NK-92 (cell line): ENCODE data around the gene PTPRM.

ENCODE experiments used
- DNase-seq: peaks from one replicate; lab custom pipeline; 2025; ENCODE audit not compliant: unreplicated experiment; lab: John Stamatoyannopoulos, UW

PTPRM gene

DNA sequence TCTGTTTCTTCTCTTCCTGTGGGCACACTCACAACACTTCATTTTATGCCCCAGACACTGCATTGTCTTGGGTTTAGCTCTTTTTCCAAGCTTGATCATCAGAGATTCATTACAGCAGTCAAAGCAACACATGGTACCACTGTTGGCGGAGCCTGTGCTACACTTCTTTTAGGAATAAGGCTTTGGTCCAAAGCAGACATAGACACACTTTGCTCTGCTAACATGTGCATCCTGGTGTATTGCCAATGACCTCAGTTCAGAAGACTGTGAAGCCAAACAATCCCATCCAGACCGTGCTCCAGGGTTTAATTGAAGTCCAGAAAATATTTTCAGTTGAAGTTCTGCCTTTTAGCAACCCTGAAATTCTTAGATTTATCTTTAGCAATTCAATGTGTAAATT, 687.5 kb downstream of the PTPRM start:
- no peak for DNase-seq

DNA sequence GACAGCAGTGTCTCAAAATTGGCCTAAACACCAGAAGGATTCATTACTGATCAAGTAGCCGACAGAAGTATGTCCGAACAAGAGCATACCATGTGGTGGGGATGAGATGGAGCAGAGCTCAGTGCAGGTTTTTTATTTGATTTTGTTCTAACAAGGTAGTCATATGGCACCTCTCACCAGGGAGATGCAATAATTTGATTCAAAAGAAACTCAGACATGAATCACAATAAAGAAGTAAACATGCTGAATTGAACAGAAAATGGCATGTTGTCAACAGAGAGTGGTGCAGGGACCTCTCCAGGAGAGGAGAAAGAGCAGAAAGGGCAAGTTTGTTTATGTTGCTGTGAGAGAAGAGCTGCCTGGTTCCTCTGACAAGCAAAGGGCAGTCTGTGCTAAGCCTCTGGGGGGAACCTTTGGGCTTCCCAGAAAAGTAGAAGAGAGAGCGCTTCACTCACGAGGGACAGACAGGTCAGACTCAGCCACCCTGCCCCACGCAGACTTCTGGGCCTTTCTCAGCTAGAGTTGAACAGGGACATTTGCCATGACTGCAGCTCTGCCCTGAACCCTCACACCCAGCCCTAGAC, 690.8 kb downstream of the PTPRM start:
- DNase-seq, result no peak

DNA sequence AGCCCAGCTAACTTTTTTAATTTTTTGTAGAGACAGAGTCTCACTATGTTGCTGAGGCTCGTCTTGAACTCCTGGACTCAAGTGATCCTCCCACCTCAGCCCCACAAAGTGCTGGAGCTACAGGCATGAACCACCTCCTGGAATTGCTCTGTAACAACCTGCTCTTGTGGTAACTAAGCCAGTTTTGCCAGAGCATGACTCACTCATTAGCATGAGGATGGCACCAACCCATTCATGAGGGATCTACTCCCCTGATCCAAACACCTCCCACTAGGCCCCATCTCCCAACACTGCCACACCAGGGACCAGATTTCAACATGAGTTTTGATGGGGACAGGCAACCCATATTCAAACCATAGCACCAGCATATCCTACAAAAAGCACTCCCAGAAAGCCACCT, 693.2 kb downstream of the PTPRM start:
- no peak for DNase-seq

DNA sequence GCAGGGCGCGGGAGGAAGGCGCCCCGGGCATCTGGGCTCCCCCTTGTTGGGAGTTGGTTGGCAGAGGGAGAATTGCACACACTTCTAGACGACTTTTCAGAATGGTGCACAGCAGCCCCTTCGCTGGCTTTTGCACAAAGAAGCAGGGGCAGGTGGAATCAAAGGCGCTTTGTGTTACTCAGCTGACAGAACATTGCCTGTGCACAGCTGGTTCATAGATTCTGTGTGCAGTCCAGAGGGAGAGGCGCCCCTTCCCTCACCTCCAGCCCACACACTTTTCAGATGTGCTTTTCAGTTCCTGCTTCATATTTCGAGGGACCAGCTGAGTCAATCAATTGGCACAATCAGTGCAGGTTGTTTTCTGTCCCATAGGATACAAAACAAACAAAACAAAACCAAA, 693.7 kb downstream of the PTPRM start:
- no peak for DNase-seq

DNA sequence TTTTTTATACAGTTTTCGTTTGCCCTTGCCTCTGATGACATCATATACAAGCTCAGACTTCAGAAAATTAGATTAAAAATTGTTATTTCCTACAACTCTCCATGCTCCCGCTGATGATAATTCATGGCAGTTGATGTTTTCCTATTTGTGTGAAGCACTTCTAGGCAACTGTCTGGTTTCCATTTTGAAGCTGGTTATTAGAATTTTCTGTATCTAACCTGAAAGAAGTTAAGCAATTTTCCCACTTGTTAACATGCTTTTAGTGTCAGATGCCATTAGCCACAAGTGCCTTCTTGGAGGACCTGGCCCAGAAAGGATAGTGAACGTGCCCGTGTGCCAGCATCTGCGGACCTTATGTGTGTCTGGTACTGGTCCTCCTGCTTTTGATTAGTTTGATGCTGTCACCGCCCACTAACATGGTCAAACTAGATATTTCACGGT, 694.6 kb downstream of the PTPRM start:
- no peak for DNase-seq

DNA sequence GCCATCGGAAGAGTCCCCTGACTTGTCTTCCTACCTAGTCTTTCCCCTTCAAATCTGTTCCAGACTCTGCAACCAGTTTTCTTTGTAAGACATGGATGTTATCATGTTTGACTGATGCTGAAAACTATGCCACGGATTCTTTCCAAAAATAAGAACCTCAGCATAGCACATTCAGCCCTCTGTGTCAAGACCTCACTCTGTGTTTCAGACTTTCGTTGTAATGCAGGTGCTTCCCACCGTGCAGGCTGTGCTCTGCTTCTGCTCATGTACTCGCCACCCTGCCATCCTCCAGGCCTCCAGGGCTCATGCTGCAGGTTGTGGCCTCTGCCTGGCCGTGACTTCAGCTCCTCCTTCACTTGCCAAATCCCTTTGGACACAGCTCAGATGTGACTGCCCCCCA, 695.1 kb downstream of the PTPRM start:
- no peak for DNase-seq

DNA sequence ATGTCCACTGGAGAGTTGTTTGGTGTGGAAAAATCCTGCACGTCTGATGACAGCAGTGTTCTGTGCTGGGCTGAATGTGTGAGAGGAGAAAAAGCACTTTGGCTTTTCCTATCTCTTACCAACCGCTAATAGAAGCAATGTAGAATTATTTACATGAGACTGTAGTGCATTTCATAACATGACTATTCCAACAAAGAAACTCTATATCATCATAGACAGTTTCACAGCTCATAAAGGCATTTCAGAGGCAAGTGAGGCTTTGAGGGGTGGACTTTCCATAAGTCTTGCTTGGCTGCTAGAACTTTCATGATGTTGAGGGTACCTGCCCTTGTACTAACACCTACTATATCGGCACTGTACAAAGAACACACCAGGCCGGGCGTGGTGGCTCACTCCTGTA, 697.0 kb downstream of the PTPRM start:
- DNase-seq, result no peak

DNA sequence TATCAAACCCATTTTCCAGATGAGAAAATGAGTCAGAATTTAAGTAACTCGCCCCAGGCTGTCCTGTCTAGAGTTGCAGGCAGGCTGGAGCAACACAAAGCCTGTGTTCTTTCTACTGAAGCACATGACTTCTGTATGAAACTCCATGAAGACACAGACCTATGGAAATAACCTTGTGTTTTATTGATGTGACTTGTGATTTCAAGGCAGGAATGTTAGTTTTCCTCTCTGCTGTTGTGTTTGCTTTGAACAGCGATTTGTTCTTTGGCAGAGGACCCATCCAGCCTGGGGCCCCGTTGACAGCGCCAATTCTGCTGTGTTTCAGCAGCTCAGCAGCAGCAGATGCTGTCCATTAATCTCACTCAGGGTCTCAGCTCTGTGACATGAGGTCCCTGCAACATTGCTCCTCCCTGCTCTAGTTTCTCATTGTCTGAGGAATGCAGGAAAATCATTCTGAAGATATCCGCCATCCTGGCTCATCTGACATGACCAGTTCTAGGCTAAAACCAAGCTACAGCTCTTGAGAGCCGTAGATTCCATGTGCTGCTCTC, 697.8 kb downstream of the PTPRM start:
- DNase-seq, result no peak

DNA sequence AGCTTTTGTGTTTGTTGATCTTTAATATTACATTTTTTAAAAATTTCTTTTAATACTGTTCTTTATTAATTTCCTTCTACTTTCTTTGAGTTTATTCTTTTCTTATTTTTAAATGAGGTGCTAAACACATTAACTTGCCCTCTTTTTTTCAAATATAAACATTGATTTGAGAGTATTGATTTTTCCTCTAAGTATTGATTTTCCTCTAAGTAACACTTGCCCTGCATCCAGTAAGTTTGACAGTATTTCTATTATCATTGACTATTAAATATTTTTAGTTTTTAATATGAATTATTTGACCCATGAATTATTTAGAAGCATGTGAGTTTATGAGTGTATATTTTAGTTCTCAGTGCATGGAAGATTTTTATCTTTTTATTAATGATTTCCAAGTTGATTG, 705.1 kb downstream of the PTPRM start:
- DNase-seq, result no peak

DNA sequence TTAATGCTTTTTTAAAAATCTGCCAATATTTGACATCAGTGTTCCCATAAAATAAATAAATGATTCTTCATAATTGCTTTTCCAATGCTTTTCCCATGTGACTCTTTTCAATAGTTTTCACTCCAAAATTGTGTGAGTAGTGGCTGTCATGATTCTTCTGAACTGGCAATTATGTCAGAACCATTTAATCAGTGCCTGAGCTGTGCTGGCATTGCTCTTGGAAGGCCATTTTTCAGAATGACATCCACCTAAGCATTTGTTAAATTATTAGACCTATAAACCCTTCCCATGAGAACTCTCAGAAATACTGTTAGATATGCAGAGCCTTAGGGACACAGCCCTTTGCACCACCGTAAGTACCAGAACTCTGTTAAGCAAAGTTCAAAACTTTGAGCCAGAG, 707.3 kb downstream of the PTPRM start:
- no peak for DNase-seq

DNA sequence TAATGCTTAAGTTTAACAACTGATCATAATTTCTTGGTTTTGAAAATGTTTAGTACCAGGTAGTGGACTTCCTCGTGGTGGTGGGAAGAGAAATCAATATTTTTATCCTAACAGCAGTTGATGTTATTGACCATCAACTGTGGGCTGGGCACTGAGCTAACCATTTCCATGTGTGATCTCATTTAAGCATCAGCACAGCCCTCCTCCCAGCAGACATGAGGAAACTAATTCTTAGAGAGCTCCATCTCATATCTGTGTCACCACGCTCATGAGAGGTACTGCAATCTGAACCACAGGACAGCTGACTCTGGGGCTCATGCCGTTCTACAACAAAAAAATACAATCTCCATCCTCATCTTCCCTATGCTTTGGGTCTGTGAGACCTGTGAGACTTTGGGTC, 709.3 kb downstream of the PTPRM start:
- no peak for DNase-seq

DNA sequence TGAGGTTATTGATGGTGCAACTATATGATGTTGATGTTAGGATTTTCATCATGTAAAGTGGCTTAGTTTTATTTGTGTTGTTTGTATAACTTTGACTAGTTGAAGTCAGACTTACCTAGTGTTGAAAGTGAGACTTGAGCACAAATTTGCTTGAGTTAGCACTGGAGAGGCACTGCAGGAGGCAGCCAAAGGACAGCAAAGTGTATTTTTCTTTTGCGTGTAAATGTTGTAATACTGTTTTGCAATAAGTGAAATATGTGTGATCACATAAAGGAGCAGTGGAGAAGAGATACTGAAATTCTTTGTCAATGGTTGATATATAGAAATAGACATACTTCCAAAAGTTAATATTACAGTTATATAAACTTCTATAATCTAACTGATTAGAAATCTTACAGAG, 710.2 kb downstream of the PTPRM start:
- DNase-seq, result no peak

DNA sequence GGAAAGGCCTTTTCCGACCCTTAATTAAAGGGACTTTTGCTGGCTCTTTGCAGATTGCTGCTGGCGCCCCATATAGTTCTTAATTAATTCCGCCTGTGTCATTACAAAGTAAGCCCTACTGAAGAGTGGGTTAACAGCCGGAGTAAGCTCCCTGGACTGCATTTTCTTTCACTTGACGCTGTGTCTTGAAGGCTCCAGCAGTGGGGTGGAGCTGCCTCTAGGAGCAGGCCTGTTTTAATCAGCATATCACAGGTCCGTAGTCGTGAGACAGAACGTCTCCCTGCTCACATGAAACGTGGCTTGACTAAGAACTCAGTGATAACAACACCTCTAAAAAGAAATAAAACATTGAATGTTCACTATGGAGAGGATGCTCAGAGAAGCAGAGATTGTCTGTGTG, 712.2 kb downstream of the PTPRM start:
- DNase-seq, result no peak

DNA sequence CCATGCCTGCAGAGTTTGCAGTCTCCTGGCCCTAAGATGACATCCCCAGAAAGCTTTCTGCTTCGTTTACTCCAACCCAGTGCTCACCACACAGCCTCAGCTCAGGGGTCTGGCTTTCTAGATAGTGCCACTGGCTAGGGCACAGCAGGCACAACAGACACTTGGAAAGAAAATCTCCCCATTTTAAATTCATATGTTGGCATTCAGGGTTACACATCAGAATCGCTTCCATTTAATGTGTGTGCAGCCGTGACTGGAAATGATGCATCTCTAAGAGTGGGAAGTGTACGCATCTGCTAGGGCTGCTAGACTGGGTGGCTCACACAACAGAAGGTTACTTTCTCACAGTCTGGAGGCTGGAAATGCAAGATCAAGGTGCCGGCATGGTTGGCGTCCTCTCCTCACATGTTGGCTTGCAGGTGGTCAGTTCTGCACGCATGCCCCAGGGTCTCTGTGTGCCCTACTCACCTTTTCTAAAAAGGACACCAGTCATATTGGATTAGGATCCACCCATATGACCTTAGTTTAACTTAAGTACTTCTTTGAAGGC, 712.7 kb downstream of the PTPRM start:
- DNase-seq, result no peak

DNA sequence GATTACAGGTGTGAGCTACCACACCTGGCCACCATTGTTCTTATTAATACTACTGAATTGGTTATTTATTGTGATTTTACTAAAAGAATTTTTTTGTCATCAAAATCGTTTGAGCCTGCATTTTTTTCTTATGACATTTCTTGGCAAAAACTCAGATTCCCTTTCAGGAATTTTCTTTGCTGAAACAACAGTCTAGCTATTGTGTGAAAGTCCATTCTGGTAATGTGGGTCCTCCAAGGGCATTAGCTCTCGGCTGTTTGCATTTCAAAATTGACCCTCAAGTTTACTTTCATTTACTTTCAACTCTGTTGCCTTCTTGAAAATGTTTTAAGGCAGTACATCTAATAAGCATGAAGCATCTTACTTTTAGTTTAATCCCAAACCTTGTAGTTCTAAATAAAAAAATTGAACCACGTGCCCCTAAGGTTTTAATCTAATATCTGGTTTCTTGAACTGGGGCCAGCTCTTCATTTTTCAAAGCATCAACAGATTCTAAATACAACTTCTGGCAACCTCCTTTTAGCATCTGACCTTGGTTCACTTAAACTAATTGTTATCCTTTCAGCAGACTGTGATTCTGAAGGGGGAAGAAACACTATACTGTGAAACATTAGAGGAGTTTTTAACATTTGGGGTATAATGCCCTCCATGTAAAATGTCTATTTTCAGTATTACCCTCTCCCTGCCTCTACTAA, 716.9 kb downstream of the PTPRM start:
- DNase-seq, result no peak

DNA sequence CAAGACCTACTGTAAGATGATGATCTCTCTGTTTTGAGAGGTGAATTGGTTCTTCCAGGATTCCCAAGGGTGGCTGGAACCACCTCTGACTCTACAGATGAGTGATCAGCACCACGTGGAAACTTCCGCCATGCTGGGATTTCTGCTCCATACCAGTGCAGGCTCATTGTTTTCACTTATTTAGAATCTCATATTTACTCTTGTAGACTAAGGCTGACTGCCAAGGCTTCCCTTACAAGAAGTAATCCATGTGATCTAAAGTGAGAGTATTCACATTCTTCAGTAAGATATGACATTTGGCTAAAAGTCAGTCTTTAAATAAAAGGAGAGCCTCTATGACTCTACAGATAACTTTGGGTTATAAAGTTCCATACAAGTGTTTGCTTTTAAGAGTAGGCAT, 719.2 kb downstream of the PTPRM start:
- no peak for DNase-seq

DNA sequence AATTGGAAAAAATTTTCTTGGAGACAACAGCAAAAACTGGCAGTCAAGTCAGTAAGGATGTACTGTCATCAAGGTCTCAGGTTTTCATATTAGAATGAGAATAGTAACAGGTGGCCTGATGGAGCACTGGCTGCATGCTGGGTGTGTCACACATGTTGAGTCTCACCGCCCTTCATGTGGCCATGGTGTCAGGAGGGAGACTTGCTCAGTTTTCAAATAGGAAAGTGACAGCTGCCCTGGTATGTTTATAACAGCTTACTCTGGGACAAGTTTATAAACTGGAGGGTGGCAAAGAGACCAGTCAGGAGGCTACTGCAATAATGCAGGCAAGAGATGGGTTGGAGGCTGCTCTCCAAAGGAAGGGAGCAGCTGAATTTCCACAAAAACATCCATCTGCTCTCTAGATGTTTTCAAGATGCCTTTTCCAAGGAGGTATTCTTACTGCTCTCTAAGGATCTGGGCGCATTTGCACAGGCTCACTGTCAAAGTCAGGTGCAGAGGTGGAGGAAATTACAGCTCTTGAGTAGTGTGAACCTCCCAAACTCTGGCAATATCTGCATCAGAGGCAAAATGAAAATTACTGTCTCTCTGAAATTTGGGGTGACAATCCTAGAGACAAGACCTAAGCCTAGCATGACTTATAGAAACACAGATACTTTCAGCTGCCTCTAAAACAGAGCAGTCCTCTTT, 720.2 kb downstream of the PTPRM start:
- DNase-seq, result no peak

DNA sequence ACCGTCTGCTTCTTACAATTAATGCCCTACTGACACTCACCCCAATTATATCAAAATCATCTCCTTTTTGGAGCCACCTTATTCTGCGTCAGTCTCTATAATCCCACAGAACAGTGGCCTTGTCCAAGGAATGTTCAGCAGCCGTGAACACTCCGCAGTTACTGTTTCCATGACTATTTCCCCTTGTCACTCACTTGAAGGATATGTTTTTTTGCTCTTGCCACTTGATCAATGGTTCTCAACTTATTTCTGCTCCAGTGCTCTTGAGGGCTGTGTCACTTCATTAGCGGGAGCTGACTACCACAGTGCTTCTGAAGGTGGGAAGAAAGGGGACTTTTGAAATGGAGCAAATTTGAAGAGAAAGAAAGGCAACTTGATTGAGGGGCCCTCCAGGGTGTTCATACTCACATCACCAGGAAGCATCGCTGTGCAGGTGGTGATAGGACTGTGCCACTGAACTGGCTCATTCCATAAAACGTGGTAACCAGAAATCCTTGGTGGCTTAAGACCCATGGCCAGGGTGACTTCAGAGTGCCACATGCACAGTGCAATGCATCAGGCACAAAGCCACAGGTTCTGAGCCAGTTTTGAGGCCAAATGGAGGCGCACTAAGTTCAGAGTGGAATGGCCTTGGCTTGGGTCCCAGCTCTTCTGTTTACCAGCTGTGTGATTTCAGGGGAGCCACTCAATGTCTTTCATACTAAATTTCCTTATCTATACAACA, 721.5 kb downstream of the PTPRM start:
- no peak for DNase-seq

DNA sequence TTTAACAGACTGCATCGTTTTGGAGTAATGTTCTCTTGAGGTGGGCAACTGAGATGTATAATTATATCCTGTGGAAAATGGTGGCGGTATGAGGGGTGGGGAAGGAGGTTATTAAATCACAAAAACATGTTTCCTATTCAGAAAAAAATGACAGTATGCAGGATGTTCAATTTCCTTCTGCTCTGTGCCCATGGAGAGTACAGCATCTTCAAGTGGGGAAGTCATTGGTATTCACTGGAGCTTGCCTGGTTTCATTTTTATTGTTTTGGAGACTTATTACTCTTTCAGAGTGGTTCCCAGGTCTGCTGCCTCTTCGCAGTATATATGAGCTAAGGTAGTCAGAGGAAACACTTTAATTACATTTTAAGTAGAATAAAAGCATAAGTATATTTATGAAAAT, 723.3 kb downstream of the PTPRM start:
- no peak for DNase-seq

DNA sequence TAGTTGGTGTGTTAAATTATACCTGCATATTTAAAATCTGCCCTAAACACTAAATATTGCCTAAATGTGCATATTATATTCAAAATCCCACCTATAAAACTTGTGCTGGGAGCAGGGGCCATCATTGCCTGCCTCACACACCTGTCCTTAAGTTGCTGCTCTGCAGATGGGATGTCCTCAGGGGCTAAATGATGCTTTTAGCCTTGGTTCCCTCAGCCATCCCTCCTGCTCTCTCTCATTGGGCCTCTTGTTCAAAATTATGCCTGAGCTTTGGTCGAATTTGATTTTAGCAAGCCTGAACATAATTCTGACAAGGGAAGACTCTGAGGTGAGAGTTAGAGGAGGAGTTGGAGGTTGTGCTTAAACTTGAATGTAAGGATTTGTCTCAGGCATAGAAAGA, 723.8 kb downstream of the PTPRM start:
- no peak for DNase-seq

DNA sequence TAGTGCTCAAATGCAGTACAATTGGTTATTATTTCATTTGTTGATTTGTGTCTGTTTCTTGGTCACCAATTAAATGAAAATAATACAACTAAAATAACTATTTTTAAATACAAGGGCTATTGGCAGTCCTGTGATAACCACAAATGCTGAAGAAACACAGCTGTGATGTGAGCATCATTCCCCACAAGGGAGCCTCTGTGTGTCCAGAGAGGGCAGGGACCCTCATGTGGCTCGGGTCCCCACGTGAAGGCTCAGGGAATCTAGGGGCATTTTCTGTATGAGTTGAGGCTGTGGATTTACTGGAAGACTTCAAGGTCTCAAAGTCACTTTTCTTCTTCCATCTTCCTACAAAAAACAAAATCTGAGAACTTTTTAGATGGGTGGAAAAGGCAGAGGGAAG, 726.1 kb downstream of the PTPRM start:
- DNase-seq, result no peak
